ENCODE data around the gene CRACDL. TPM values are rescaled to one million over a fixed set of nuclear protein-coding genes. Genes with fewer than 3 reads are reported as not detected.

CRACDL gene
- polyA plus RNA-seq, 1 of the 3 experiments (the other 2 are of a cell fraction), result not detected

- Histone ChIP-seq H3K9me3 (no peaks in the 10 kb centered on the region), H3K27ac (ENCODE audit: low read depth in 2 of 2, low read length in 1 of 2) (no peak overlapping the region), H4K20me1 (ENCODE audit: insufficient read depth) (no peaks in the 10 kb centered on the region), H3K4me2 (no peak overlapping the region), H3K4me1 (ENCODE audit: control insufficient read depth in 1 of 2, insufficient read depth in 2 of 2, low read depth in 1 of 2, low read length in 1 of 2) (no peaks in the 10 kb centered on the region; a peak in 1 of 4 replicates), H3K36me3 (replicated peaks in 1 of 2; ENCODE audit: control insufficient read depth in 1 of 2, insufficient read depth in 2 of 2, low read length in 1 of 2) (no peaks in the 10 kb centered on the region), H3K27me3 (ENCODE audit: insufficient read depth) (peaks cover 10% of the 10 kb centered on the region; the same call in 1 of the 2 replicates), H3K79me2 (ENCODE audit: insufficient read depth) (no peaks in the 10 kb centered on the region), H3K9me2 (no peaks in the 10 kb centered on the region), H2AFZ (ENCODE audit: low read depth) (no peak overlapping the region), H3K4me3 (ENCODE audit: low read depth in 2 of 2, low read length in 1 of 2) (no peak overlapping the region), H3K9ac (no peak overlapping the region), H3F3A (replicated peaks; ENCODE audit: insufficient read depth) (no peaks in the 10 kb centered on the region)
- TF ChIP-seq CHD2 (IDR thresholded peaks at IDR 0.05; ENCODE audit: low read length, partially characterized antibody) (no peak), USF2 (IDR thresholded peaks at IDR 0.05; ENCODE audit: borderline replicate concordance, low read depth, low read length) (no peak), TAF1 (IDR thresholded peaks at IDR 0.05; ENCODE audit: borderline replicate concordance, low read depth, low read length) (no peak), FOXJ3 (CRISPR knock-in tag; IDR thresholded peaks at IDR 0.05) (no peak), ZBTB33 (IDR thresholded peaks at IDR 0.05; ENCODE audit: borderline replicate concordance, low read depth) (no peak), EZH2phosphoT487 (IDR thresholded peaks at IDR 0.05; ENCODE audit: borderline replicate concordance, low read depth) (no peak), SMC3 (IDR thresholded peaks at IDR 0.05; ENCODE audit: low read depth, low read length) (no peak), SIN3A (IDR thresholded peaks at IDR 0.05; ENCODE audit: borderline replicate concordance, low read depth, low read length) (no peak)
- TF ChIP-seq, protein P1, sequence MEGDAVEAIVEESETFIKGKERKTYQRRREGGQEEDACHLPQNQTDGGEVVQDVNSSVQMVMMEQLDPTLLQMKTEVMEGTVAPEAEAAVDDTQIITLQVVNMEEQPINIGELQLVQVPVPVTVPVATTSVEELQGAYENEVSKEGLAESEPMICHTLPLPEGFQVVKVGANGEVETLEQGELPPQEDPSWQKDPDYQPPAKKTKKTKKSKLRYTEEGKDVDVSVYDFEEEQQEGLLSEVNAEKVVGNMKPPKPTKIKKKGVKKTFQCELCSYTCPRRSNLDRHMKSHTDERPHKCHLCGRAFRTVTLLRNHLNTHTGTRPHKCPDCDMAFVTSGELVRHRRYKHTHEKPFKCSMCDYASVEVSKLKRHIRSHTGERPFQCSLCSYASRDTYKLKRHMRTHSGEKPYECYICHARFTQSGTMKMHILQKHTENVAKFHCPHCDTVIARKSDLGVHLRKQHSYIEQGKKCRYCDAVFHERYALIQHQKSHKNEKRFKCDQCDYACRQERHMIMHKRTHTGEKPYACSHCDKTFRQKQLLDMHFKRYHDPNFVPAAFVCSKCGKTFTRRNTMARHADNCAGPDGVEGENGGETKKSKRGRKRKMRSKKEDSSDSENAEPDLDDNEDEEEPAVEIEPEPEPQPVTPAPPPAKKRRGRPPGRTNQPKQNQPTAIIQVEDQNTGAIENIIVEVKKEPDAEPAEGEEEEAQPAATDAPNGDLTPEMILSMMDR (IDR thresholded peaks at IDR 0.05), result no peak
- TF ChIP-seq, protein P2, sequence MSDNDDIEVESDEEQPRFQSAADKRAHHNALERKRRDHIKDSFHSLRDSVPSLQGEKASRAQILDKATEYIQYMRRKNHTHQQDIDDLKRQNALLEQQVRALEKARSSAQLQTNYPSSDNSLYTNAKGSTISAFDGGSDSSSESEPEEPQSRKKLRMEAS (IDR thresholded peaks at IDR 0.05; ENCODE audit: low read depth), result no peak
- POLR2A ChIA-PET, result no interaction called here
- 47% methylated on average over 6 of the region's 6 CpGs for WGBS (ENCODE audit: low lambda C conversion rate)
- CTCF ChIA-PET, result interaction anchor here (1.0 to 1.9 kb wide), 2 partner anchors 176 to 181 kb away, joined by 3 to 9 read pairs; no protein-coding TSS in a partner anchor
- no peak for DNase-seq
These were observed 110.6 kb downstream of the CRACDL start for GRCh38 chr2:98825404-98825803.

DNA sequence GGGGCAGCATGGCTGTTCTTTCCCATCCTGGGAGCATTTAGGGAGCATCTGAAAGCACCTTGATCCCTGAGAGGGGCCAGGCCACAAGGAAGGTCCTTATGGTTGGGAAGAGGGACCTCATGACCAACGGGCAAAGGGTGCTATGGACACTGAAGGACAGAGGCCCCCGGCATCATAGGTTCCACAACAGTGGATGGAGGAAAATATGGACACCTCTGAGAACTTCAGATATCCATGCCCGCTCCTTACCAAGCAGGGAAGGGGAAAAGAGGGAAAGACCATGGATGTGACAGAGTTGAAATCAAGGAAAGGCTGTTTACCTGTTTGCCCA lies 111.0 kb downstream of the CRACDL start:
- DNase-seq, result no peak
- POLR2A ChIA-PET, result no interaction called here
- Histone ChIP-seq H3F3A (replicated peaks; ENCODE audit: insufficient read depth) (no peaks in the 10 kb centered on the region), H3K9me3 (no peaks in the 10 kb centered on the region), H2AFZ (ENCODE audit: low read depth) (no peak overlapping the region), H3K79me2 (ENCODE audit: insufficient read depth) (no peaks in the 10 kb centered on the region), H4K20me1 (ENCODE audit: insufficient read depth) (no peaks in the 10 kb centered on the region), H3K9me2 (no peaks in the 10 kb centered on the region), H3K27me3 (ENCODE audit: insufficient read depth) (peaks cover 10% of the 10 kb centered on the region; the same call in 1 of the 2 replicates), H3K36me3 (replicated peaks in 1 of 2; ENCODE audit: control insufficient read depth in 1 of 2, insufficient read depth in 2 of 2, low read length in 1 of 2) (no peaks in the 10 kb centered on the region), H3K9ac (no peak overlapping the region), H3K27ac (ENCODE audit: low read depth in 2 of 2, low read length in 1 of 2) (no peak overlapping the region), H3K4me1 (ENCODE audit: control insufficient read depth in 1 of 2, insufficient read depth in 2 of 2, low read depth in 1 of 2, low read length in 1 of 2) (no peaks in the 10 kb centered on the region; a peak in 1 of 4 replicates), H3K4me2 (no peak overlapping the region), H3K4me3 (ENCODE audit: low read depth in 2 of 2, low read length in 1 of 2) (no peak overlapping the region)
- WGBS (ENCODE audit: low lambda C conversion rate), result 44% methylated on average over 3 of the region's 3 CpGs
- CTCF ChIA-PET, result interaction anchor here (0.6 to 1.5 kb wide), 2 partner anchors 23 to 176 kb away, joined by 3 to 8 read pairs; no protein-coding TSS in a partner anchor
- TF ChIP-seq ZBTB33 (IDR thresholded peaks at IDR 0.05; ENCODE audit: borderline replicate concordance, low read depth) (no peak), FOXJ3 (CRISPR knock-in tag; IDR thresholded peaks at IDR 0.05) (no peak), FOSL2 (IDR thresholded peaks at IDR 0.05; ENCODE audit: borderline replicate concordance, low read depth) (no peak), POLR2AphosphoS5 (IDR thresholded peaks at IDR 0.05; ENCODE audit: low read depth, low read length) (no peak), GATA2 (CRISPR knock-in tag; IDR thresholded peaks at IDR 0.05) (no peak), MXI1 (IDR thresholded peaks at IDR 0.05; ENCODE audit: low read depth, low read length) (no peak), SMC3 (IDR thresholded peaks at IDR 0.05; ENCODE audit: low read depth, low read length) (no peak), EP300 (IDR thresholded peaks at IDR 0.05; ENCODE audit: borderline replicate concordance in 1 of 2, low read depth in 1 of 2, low read length in 1 of 2) (no peak), RXRA (IDR thresholded peaks at IDR 0.05; ENCODE audit: borderline replicate concordance, low read depth) (no peak), FOXM1 (IDR thresholded peaks at IDR 0.05; ENCODE audit: low read depth) (no peak)
- TF ChIP-seq, protein P1 (IDR thresholded peaks at IDR 0.05), result no peak

Data from SK-N-SH (cell line).